ENCODE results near the gene CCDC159.
"Not testable (repeated sequence)": the region's sequence is repeated elsewhere in the genome, so short reads cannot be mapped to it uniquely, and the experiment has no call there.

GRCh38 chr19:11340099-11340467 is 6.2 kb upstream of the CCDC159 start:
- TF ChIP-seq CTCF, POLR2AphosphoS5, POLR2A (IDR thresholded peaks at IDR 0.05): not testable (repeated sequence)
